Tibial nerve (tissue), 4 donors: ENCODE measurements around the gene TBL1X.

Source experiments
- CTCF ChIP-seq, 5 experiments: fragments of 200-600 bp in 3 of 5; fragments of 450-650 bp in 2 of 5; sonication (generic) in 3 of 5; IDR thresholded peaks; one replicate each; pipeline ENCODE4 v1.5.1; 2016 to 2019; ENCODE audit warnings: antibody characterized with exemption in 5 of 5, mild to moderate bottlenecking in 3 of 5, moderate library complexity in 2 of 5
- EP300 ChIP-seq, 2 donors: sonication (generic); formaldehyde crosslinking; IDR thresholded peaks; one replicate each; pipeline ENCODE4 v1.6.1; 2017; ENCODE audit warnings: antibody characterized with exemption in 2 of 2, mild to moderate bottlenecking in 1 of 2
- POLR2A ChIP-seq, 2 donors: fragments of 450-650 bp; IDR thresholded peaks; one replicate each; pipeline ENCODE4 v1.6.1; 2017; ENCODE audit warnings: antibody characterized with exemption in 2 of 2, mild to moderate bottlenecking in 2 of 2, moderate library complexity in 2 of 2

- TF ChIP-seq EP300 (IDR thresholded peaks at IDR 0.05) (no peak), CTCF (IDR thresholded peaks at IDR 0.05) (no peak), POLR2A (IDR thresholded peaks at IDR 0.05) (no peak)
Observed at GRCh38 chrX:9612146-9612505, 147.3 kb downstream of the TBL1X start.
